GM19238 (cell line): Measurements from ENCODE around the gene TNFAIP8L2.
"Not testable (repeated sequence)": the region's sequence is repeated elsewhere in the genome, so short reads cannot be mapped to it uniquely, and the experiment has no call there.

Experiments used
- DNase-seq: peaks from one replicate; pipeline ENCODE4 v3.0.0; 2011; ENCODE audit warnings: low spot score; ENCODE audit not compliant: insufficient read length

The TNFAIP8L2 gene

DNA sequence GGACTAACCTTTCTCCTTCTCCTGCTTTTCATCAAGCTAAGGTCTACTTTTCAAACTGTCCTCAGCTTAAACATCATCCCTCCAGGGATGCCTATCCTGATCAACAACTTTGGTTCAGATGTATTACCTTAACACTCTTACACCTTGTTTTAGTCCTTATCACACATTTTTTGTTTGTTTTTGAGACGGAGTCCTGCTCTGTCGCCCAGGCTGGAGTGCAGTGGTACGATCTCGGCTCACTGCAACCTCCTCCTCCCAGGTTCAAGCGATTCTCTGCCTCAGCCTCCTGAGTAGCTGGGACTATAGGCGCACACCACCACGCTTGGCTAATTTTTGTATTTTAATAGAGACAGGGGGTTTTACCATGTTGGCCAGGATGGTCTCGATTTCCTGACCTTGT, 32.2 kb downstream of the TNFAIP8L2 start:
- not testable (repeated sequence) for DNase-seq

DNA sequence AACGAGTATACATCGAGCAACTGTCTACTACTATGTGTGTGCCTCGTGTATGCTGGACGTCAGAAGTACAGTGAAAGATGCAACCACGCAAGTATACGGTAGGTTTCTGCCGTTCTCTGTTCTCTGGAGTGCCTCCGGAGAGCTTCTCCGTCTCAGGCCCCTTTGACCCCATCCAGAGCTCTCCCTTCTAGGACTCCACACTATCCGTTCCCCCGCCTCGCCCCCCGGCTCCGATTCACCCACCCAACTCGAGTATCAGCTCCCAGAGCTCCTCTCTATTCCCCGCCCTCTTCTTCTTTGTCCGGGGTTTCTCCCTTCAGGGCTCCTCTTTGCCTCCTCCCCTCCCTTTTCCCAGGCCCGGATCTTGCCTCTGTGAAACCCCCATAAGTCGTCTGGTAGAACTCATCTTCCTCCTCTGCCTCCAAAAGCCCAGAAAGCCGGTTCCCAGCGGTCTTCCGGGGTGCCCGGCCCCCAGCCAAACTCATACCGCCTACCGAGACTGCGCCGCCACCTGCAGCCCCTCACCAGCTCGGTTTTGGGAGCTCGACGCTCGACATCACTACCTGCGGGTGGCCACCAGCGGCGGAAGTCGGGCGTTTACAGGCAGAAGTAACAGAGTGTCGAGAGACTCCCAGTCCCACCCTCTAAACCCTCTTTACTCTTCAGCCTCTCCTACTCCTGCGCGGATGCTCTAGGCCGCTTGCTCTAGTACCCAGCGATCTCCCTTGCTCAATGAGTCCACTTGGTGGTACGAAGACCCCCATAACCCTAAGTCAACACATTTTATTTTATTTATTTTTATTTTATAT, 33.4 kb downstream of the TNFAIP8L2 start, which contains the start of gene VPS72:
Gene VPS72 (minus strand): TSS at position 561 of the 809 bp plus-strand sequence. CDS start 76 bp downstream, at position 485.
- peak; percentile 90 for DNase-seq

DNA sequence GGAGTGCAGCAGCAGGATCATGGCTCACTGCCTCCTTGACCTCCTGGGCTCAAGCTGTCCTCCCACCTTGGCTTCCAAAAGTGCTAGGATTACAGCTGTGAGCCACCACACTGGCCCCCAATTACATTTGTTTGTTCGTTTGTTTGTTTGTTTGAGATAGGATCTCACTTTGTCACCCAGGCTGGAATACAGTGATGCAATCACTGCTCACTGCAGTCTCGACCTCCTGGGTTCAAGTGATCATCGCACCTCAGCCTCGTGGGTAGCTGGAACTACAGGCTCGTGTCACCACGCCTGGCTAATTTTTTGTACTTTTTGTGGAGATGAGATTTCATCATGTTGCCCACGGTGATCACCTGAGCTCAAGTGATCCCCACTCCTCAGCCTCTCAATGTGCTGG, 35.6 kb downstream of the TNFAIP8L2 start:
- no peak for DNase-seq

DNA sequence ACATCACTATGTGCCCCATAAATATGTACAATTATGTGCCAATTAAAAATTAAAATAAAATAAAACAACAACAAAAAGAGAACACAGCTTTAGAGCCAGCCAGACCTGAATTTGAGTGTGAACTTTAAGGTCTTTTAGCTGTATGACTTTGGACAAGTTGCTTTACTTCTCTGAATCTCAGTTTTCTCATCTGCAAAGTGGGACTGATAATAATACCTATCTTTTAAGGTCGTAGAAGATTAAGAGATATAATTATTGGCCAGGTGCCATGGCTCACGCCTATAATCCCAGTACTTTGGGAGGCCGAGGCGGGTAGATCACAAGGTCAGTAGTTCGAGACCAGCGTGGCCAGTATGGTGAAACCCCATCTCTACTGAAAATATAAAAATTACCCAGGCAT, 36.9 kb downstream of the TNFAIP8L2 start:
- no peak for DNase-seq

DNA sequence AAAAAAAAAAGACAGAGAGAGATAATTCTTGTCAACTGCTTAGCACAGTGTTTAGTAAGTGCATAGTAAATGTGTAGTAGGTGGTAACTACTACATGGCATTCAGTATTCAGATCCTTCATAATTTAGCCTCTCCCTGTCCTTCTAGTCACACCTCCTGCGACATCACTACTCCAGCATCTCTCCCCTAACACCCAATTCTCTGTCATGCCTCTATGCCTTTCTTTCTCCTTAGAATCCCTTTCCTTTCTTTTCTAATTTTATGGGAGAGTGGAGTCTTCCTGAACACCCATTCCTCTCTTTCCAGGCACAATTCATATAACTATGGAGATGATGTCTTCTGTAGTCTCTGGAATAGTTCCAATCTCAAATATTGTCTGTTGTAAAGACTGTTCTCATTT, 37.4 kb downstream of the TNFAIP8L2 start:
- DNase-seq = no peak

DNA sequence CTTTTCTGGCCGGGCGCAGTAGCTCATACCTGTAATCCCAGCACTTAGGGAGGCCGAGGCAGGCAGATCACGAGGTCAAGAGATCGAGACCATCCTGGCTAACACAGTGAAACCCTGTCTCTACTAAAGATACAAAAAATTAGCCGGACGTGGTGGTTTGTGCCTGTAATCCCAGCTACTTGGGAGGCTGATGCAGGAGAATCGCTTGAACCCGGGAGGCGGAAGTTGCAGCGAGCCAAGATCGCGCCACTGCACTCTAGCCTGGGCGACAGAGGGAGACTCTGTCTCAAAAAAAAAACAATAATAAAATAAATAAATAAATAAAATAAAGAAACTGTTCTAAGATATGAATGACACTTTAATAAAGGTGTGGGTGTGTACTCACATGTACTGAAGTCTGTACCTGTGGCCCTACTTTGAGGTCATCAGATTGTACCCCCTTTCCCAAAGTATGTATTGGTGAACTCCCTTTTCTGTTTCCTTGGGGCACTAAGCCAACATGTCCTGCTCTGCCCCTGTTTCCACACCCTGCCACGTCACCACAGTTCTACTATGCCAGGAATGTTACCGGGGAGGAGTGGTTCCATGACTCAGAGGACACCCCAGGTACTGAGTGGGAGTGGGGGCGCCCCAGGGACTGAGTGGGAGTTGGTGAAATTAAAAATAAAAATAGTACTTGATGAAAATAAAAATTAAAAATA, 38.6 kb downstream of the TNFAIP8L2 start:
- not testable (repeated sequence) for DNase-seq

DNA sequence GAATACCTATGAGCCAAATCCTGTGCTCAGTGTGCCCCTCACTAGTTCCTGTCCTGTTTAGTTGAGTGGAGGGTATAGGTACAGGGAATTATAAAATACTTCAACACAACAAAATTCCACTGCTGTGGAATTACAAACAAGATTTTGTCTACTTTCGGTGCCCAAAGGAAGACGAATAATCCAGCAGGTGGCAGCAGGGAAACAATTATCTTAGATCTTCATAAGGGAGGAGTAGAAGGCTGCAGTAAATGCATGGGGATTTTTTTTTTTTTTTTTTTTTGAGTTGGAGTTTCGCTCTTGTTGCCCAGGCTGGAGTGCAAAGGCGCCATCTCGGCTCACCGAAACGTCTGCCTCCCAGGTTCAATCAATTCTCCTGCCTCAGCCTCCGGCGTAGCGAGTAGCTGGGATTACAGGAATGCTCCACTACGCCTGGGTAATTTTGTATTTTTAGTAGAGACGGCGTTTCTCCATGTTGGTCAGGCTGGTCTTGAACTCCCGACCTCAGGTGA, 39.9 kb downstream of the TNFAIP8L2 start:
- no peak for DNase-seq

DNA sequence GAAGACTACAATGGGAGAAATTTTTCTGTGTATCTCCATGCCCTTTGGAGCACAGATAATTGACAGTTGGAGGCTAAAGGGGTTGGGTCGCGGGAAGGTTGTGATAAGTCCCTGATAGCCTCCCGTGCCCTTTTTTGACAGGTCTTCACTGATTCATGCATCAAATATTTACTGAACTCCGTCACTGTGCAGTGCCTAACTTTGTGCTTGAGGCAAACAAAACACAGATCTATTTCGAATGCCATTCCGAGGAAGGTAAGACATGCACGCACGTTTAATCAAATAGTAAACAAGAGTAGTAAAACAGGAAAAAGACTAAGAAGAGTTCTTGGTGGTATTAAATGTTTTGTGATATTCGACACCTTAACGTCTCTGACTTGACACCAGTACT, 41.4 kb downstream of the TNFAIP8L2 start:
- DNase-seq = no peak

DNA sequence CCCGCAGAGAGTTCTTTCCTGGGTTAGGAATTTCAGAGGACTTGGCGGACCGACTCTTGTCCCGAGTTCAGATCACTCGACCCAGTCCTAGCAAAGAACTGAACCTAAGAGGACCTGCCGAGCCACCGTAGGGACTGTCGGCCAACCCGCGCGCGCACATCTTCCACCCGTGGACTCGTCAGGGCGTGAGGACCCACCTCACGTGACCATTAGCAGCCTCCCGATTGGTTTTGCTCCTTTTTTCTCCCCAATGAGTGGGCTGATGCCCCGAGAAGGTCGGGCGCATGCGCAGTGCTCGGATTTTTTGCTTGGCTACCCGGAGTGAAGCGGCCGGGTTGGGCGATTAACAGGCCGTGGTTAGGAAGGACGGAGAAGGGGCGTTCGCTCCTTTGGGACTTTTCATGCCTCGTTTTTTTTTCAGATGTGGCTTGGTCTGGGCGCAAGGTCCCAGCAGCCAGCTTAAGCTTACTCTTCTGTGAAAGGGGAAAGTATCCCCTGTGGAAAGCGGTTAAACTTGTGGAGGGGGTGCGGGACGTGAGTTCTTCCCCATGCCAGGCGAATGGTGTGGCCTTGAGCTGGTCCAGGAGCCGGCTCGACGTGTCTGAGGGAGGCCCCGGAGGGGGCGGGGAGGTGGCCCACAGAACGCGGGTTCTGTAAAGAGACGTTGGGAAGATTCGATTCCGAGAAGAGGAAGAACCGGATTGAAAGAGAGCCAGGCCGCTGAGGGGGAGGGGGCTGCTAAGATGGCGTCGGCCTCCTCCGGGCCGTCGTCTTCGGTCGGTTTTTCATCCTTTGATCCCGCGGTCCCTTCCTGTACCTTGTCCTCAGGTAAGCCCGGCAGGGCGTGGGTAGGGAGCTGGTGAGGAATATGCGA, 42.0 kb downstream of the TNFAIP8L2 start, which contains the start of gene PIP5K1A:
Gene PIP5K1A (plus strand): TSS at position 299 of the 874 bp plus-strand sequence. CDS start 445 bp downstream, at position 744.
- peak; percentile 98 for DNase-seq

DNA sequence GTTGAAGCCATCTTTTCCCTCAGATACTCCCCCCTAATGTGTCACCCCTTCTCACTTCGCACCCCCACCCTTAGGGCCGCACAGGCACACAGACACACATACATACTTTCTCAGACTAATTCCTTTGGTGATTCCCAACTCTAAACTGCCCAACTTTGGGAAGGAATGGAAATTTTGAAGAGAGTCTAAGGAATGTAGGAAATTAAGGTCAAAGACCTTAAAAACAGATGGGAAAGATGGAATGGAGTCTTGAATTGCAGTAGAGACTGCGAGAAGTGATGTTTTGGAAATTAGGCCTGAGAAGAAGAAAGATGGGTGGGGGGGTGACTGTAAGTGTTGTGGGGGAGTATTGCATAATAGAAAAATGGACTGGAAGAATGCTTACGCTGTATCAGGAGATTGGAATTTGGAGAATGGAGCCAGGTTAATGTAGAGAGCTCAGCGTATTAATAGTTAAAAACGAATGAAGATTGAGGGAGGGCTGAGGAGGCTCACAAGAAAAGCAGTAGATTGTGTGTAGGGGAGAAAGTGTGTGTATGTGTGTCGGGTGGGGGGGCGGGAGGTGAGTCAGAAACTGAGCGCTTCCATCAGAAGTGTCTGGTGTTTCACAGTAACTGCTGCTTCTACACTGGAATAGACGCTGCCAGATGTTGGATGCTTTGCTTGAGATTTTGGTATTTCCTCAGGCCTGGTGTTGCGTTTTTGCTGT, 43.6 kb downstream of the TNFAIP8L2 start:
- no peak for DNase-seq

DNA sequence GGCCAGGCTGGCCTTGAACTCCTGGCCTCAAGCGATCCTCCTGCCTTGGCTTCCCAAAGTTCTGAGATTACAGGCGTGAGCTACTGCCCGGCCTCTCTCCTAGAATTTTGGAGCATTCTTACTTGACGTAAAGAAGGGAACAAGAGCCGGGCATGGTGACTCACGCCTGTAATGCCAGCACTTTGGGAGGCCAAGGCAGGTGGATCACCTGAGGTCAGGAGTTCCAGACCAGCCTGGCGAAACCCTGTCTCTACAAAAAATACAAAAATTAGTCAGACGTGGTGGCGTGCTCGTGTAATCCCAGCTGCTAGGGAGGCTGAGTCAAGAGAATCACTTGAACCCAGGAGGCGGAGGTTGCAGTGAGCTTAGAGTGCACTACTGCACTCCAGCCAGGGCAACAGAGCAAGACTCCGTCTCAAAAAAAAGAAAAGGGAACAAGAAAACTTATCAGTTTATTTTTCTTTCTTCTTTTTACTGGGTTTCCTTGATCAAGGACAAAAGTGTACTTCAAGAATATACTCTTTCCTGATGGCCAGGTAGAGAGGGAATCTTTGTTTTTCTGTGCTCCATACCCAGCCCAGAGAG, 49.0 kb downstream of the TNFAIP8L2 start:
- not testable (repeated sequence) for DNase-seq
